ENCODE measurements around the gene NPC2.

GRCh38 chr14:74469548-74470518, 23.3 kb downstream of the NPC2 start:
- no peak for TF ChIP-seq POLR2AphosphoS5 (IDR thresholded peaks at IDR 0.05; ENCODE audit: low read depth, low read length)
- TF ChIP-seq TAF1 (IDR thresholded peaks at IDR 0.05; ENCODE audit: borderline replicate concordance, low read depth, low read length): no peak
- no peak for TF ChIP-seq POLR2A (IDR thresholded peaks at IDR 0.05; ENCODE audit: low read depth, low read length)

All from GM12892 (cell line).